ENCODE results near the gene TEX264.

TEX264 gene

GRCh38 chr3:51676102-51676640 is 5.1 kb downstream of the TEX264 start:
- DNase-seq: no peak

GRCh38 chr3:51677358-51677757 is 6.3 kb downstream of the TEX264 start:
- no peak for DNase-seq

DNA sequence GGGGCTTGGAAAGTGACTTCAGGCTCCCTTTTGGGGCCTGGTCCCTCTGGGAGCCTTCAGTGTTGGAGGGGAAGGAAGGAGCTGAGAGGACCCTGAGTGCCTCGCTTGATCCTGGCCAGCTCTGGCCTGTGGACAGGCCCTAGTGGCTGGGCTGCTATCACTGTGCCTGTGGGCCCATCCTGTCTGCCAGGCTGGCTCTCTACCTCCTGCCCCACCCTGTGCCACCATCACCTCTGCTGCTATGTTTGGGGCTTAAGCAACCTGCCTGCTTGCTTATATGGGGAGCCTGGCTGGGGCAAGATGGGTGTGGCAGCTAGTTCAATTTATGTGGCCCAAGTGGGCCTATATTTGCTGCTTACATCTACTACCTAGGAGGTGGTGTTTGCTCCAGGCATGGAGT is 7.1 kb downstream of the TEX264 start:
- no peak for DNase-seq

GRCh38 chr3:51678641-51679040 is 7.6 kb downstream of the TEX264 start:
- DNase-seq: no peak

DNA sequence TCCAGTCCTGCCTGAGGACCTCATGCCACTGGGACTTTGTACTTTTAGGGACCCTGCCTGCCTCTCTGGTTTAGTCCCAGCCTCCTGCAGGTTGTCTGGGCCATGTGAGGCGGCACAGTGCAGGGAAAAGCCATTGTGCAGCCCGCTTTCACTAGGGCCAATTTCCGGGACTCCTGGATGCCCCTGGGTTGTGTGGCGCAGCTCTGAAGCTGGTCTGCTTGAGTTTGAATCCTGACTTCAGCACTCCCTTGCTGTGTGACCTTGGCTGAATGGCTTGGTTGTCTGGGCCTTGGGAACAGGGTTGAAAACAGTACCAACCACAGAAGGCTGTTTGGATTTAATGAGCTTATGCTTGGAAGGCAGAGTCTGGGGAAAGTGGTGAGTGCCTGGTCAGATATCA is 8.3 kb downstream of the TEX264 start:
- no peak for DNase-seq

GRCh38 chr3:51679777-51680176 is 8.7 kb downstream of the TEX264 start:
- DNase-seq: no peak

DNA sequence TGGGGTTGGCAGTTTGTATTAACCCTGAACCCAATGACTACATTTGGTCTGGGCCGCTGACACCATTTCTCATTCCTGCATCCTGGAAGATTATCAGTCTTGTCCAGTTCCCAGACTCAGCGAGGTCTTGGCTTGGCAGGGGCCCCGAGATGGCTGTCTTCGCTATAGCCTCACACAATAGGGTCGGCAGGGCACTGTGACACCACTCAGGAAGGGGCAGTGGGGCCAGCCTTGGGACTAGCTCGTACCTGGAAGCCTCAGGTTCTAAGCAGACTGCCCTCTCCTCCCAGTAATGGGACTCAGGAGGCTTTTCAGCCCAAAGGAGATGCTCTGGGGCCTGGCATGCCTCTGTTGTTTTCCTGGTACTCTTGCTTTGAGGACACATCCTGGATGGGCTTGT is 9.1 kb downstream of the TEX264 start:
- DNase-seq: no peak

- no peak for DNase-seq
Measured at GRCh38 chr3:51680663-51681230, 9.7 kb downstream of the TEX264 start.

- no peak for DNase-seq
Measured at GRCh38 chr3:51681453-51681852, 10.4 kb downstream of the TEX264 start.

- DNase-seq: no peak
Measured at GRCh38 chr3:51682079-51682478, 11.0 kb downstream of the TEX264 start.

GRCh38 chr3:51682526-51682925 is 11.5 kb downstream of the TEX264 start:
- DNase-seq: no peak

DNA sequence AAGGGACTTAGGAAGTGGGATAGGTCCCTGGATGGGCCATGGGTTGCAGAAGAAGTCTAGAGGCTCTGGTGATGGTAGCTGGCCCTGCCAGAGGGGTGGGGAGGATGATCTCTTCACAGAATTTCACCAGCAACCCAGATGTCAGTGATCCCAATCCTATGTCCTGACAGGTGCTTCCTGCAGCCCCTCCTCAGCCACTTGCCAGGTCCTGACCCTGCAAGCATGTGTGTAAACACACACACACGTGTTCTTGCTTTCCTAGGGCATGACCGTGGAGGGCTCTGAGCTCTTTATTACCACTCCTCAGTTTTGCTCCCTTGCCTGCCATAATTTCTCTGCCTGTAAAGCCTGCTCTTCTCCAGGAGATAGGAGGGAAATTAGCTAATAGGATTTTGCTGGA is 12.5 kb downstream of the TEX264 start:
- no peak for DNase-seq

DNA sequence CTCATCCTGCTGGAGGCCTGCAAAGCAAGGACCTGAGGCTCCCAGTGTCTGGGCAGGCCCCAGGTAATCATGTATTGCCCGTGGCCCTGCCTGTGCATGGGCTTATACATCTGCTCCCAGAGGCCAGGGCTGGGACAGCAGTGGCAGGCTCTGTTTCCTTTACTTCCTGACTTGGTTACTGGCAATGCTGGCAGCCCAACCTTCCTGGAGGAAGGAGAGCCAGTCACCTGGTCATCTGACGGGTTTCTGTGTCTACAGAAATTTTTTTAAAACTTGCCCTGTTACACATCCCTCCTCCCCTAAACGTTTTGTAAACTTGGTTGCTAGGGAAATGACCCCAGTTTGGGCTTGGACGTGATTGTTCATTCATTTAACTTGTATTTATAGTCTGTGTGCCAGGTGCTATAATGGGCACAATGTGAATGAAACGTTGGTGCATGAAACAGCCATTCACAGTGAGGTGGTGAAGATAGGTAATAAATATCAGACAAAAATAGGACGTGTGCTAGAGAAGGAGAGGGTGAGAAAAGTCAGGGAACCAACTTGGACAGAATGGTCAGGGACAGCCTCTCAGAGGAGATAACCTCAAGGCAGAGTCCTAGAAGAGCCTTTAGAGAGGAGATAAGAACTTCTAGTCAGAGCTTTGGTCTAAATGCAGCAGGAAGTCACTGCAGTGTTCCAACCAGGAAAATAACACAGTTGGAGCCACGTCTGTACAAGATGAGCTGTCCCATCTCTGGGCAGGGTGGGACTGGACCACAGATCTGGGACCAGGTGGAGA is 14.1 kb downstream of the TEX264 start:
- DNase-seq: no peak

DNA sequence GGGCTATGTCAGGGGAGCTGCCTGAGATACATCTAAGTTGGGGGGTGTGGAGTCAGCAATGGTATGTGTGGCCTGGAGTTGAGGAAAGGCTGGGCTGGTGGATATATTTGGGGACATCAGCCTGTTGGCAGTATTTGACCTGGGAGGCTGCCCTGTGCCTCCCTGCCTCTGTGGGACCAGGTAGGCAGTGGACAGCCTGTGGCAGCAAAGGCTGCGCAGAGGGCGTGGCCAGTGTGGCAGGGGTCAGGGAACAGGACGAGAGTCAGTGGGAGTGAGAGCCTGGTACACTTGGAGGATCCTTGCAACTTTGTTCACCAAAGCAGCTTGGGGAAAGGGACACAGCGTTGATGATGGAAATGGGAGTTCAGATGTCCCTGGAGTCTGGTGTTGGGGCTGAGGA is 15.0 kb downstream of the TEX264 start:
- DNase-seq: no peak

GRCh38 chr3:51686512-51687215 is 15.6 kb downstream of the TEX264 start:
- DNase-seq: no peak

- no peak for DNase-seq
Measured at GRCh38 chr3:51687431-51688205, 16.6 kb downstream of the TEX264 start.

- no peak for DNase-seq
Measured at GRCh38 chr3:51688206-51688600, 17.2 kb downstream of the TEX264 start.

DNA sequence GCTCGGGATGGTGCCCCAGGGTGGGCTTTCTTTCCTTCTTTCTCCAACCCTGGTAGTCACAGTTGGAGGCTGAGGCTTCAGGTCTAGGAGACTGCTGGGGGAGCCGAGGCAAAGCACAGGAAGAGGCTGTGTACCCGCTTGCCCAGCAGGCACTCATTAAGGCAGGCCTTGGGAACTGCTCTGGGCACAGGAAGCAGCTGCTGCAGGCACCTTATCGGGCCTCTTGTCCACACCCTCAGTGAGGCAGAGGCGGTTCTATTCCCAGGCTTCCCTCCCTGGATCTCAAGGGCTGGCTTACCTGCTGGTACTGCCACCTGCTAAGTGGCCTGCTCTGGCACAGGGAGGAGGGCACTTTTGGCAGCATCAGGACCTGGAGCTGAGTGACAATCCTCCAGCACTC is 20.0 kb downstream of the TEX264 start:
- no peak for DNase-seq

DNA sequence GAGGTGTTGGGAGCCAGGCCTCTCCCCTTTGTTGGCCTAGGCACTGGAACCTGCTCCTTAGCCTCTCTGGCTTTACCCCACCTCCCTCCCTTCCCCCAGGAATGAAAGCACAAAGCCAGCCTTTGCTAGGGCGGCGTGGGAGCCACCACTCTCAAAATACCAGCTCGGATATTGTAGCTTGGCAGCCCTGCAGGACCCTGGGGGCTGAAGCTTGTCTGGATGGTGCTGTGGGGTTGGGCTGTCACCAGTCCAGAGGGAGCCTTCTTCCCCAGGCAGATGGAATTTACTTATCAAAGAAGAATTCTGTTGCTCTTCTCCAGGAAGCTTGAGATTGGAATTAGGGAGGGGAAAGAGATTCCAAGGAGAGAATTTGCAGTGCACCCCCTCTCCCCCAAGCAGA is 20.9 kb downstream of the TEX264 start:
- no peak for DNase-seq

GRCh38 chr3:51692980-51693395 is 21.9 kb downstream of the TEX264 start:
- no peak for DNase-seq

GRCh38 chr3:51696954-51697353 is 25.9 kb downstream of the TEX264 start:
- DNase-seq: no peak

DNA sequence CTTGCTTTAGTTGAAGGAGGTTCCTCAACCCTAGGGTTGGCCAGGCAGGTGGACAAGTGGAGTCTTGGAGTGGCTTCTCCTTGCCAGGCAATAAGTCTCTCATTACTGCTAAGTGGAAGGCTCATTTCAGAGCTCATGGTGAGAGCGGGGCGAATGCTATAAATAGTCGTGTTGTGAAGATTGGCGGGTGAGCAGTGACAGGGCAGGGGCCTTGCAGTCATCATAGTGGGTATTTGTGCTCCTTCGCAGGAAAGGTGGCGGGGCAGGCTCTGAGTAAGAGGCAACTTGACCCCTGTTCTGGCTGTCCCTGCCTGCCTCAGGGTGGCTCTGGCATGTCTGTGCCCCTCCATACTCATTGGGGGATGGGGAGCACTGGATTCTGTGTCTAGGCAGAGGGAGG is 27.2 kb downstream of the TEX264 start:
- DNase-seq: no peak

- no peak for DNase-seq
Measured at GRCh38 chr3:51700403-51700802, 29.4 kb downstream of the TEX264 start.

Data from NCI-H2081 treated with DMSO at 0.1 percent for 48 hours (cell line).